Neuronal stem cell (in vitro differentiated cells): ENCODE data around the gene ARHGAP44.

Source experiments
- DNase-seq: peaks from one replicate; pipeline ENCODE4 v3.0.0-alpha.2; 2013; ENCODE audit warnings: low spot score
- H2AFZ ChIP-seq: one replicate; pipeline ENCODE4 v1.6.1; 2013; ENCODE audit warnings: mild to moderate bottlenecking, low read length, inconsistent platforms
- H2AK5ac ChIP-seq: 2 replicates; pipeline ENCODE4 v1.6.1; 2013; ENCODE audit warnings: low read depth, mild to moderate bottlenecking, inconsistent platforms, low read length, moderate library complexity, mixed read lengths
- H2BK120ac ChIP-seq: 2 replicates; pipeline ENCODE4 v1.6.1; 2013; ENCODE audit warnings: low read depth, mild to moderate bottlenecking, inconsistent platforms, low read length, moderate library complexity, mixed read lengths
- H2BK12ac ChIP-seq: one replicate; pipeline ENCODE4 v1.6.1; 2013; ENCODE audit warnings: low read length, inconsistent platforms
- H2BK15ac ChIP-seq: 2 replicates; pipeline ENCODE4 v1.6.1; 2013; ENCODE audit warnings: mild to moderate bottlenecking, low read length, inconsistent platforms, mixed read lengths
- H2BK5ac ChIP-seq: one replicate; pipeline ENCODE4 v1.6.1; 2013; ENCODE audit warnings: inconsistent platforms, mild to moderate bottlenecking, low read length, moderate library complexity
- H3K14ac ChIP-seq: one replicate; pipeline ENCODE4 v1.6.1; 2013; ENCODE audit warnings: low read length, inconsistent platforms
- H3K18ac ChIP-seq: 2 replicates; pipeline ENCODE4 v1.6.1; 2013; ENCODE audit warnings: low read length, inconsistent platforms
- H3K23ac ChIP-seq: 2 replicates; pipeline ENCODE4 v1.6.1; 2013; ENCODE audit warnings: low read depth, mild to moderate bottlenecking, mixed read lengths, low read length, inconsistent platforms; ENCODE audit not compliant: poor library complexity
- H3K27ac ChIP-seq: replicated peaks from 3 replicates; pipeline ENCODE4 v1.5.1; 2013; ENCODE audit warnings: low read length, inconsistent platforms
- H3K27me3 ChIP-seq, 3 experiments: 2 replicates each; pipeline ENCODE4 v1.6.1; 2013; ENCODE audit warnings: low read length in 3 of 3, mild to moderate bottlenecking in 2 of 3, inconsistent platforms in 1 of 3, low read depth in 1 of 3, mixed read lengths in 1 of 3, moderate library complexity in 1 of 3; ENCODE audit not compliant: control insufficient read depth in 3 of 3, insufficient read depth in 3 of 3
- H3K36me3 ChIP-seq, 2 donors: replicated peaks in 1 of 2; 2 replicates each; pipeline ENCODE4 v1.6.1; 2013; ENCODE audit warnings: low read length in 2 of 2; ENCODE audit not compliant: control insufficient read depth in 2 of 2, insufficient read depth in 2 of 2
- H3K4ac ChIP-seq: 2 replicates; pipeline ENCODE4 v1.6.1; 2013; ENCODE audit warnings: inconsistent platforms, mild to moderate bottlenecking, low read length, moderate library complexity
- H3K4me1 ChIP-seq, 2 donors: 1 replicate in 1 of 2; 2 replicates in 1 of 2; pipeline ENCODE4 v1.6.1; 2013; ENCODE audit warnings: low read length in 2 of 2, low read depth in 1 of 2; ENCODE audit not compliant: control insufficient read depth in 2 of 2, insufficient read depth in 1 of 2
- H3K4me2 ChIP-seq: one replicate; pipeline ENCODE4 v1.6.1; 2013; ENCODE audit warnings: mild to moderate bottlenecking, low read length, inconsistent platforms; ENCODE audit not compliant: insufficient read depth, poor library complexity, severe bottlenecking
- H3K4me3 ChIP-seq, 2 donors: 2 replicates each; pipeline ENCODE4 v1.5.1; 2013; ENCODE audit warnings: low read length in 2 of 2, mild to moderate bottlenecking in 2 of 2, inconsistent platforms in 1 of 2, moderate library complexity in 1 of 2
- H3K79me1 ChIP-seq: one replicate; pipeline ENCODE4 v1.6.1; 2013; ENCODE audit warnings: low read depth, mild to moderate bottlenecking, inconsistent platforms, low read length, moderate library complexity
- H3K9ac ChIP-seq: one replicate; pipeline ENCODE4 v1.6.1; 2013; ENCODE audit warnings: mild to moderate bottlenecking, low read depth, low read length, inconsistent platforms; ENCODE audit not compliant: poor library complexity
- H3K9me3 ChIP-seq, 2 donors: replicated peaks in 1 of 2; 2 replicates each; pipeline versions ENCODE3 to v1.6.1; 2013; ENCODE audit warnings: low read length in 2 of 2, mild to moderate bottlenecking in 2 of 2, inconsistent platforms in 1 of 2, low read depth in 1 of 2, mixed read lengths in 1 of 2, moderate library complexity in 1 of 2; ENCODE audit not compliant: control insufficient read depth in 2 of 2, insufficient read depth in 1 of 2
- H4K8ac ChIP-seq: one replicate; pipeline ENCODE4 v1.6.1; 2013; ENCODE audit warnings: low read depth, mild to moderate bottlenecking, inconsistent platforms, low read length, moderate library complexity
- H4K91ac ChIP-seq: one replicate; pipeline ENCODE4 v1.6.1; 2013; ENCODE audit warnings: low read length, low read depth, mild to moderate bottlenecking, inconsistent platforms; ENCODE audit not compliant: poor library complexity
- WGBS, 2 donors: extraction: QIAGEN DNeasy Blood & Tissue Kit; methylation state at CpG; one replicate each; pipeline ENCODE4 v1.1.7; 2013; ENCODE audit warnings: missing lambda C conversion rate in 2 of 2, mixed read lengths in 1 of 2; ENCODE audit not compliant: insufficient read length in 2 of 2, insufficient replicate concordance in 1 of 2; ENCODE audit errors: extremely low coverage in 2 of 2; 5-methylcytosine and 5-hydroxymethylcytosine counted together

Gene ARHGAP44

DNA sequence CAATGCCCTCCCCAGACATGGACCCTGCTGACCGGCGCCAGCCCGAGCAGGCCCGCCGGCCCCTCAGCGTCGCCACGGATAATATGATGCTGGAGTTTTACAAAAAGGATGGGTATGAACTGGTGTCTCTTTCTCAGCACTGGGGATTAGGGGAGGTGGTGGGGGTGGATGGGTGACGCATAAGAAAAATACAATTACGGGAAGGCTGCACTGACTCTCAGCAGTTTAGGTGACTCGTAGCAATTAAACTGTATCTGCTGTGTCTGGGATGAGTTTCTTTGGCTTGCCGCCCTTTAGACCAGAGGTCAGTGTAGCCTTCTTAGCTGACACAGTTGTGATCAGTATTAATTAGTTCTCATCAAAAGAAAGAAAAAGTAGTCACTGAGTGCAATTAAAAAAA is 169.5 kb downstream of the ARHGAP44 start:
- no peak for DNase-seq
- Histone ChIP-seq H2BK5ac (no peak overlapping the region), H2AFZ (no peak overlapping the region), H3K27me3 (no peaks in the 10 kb centered on the region), H3K4me1 (no peaks in the 10 kb centered on the region), H2BK15ac (no peak overlapping the region), H3K79me1 (no peaks in the 10 kb centered on the region), H3K9ac (no peak overlapping the region), H3K4ac (no peak overlapping the region), H3K4me3 (no peak overlapping the region), H2BK120ac (no peak overlapping the region), H3K23ac (no peak overlapping the region), H3K14ac (no peak overlapping the region), H2BK12ac (no peak overlapping the region), H3K36me3 (peaks cover 0 to 14% of the 10 kb centered on the region in 2 donors), H4K91ac (no peak overlapping the region), H2AK5ac (no peak overlapping the region), H3K9me3 (peaks cover 0 to 5% of the 10 kb centered on the region in 2 donors), H4K8ac (no peak overlapping the region), H3K18ac (no peak overlapping the region), H3K4me2 (no peak overlapping the region), H3K27ac (no peak overlapping the region)
- WGBS, 2 donors: no CpG with 5 or more reads among the region's 12 CpGs

DNA sequence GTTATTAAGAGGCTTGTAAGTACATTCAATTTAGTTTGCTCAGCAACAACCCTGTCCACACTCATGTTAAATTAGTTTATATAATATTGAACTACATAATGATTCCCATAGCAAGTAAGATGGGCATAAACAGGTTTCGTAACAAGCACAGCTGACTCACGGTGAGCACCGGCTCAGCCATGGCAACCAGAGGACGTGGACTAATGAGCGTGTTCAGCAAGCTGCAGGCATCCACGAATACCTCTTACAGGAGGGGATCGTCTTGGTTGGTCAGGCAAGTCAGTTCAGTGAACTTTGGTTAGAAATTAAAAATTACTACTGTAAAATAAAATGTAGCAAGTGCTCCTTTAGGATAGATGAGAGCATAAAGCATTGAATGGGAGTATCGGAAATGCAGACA is 170.1 kb downstream of the ARHGAP44 start:
- H2BK5ac ChIP-seq: no peak overlapping the region
- H3K4me3 ChIP-seq: no peak overlapping the region
- no peak overlapping the region for H4K91ac ChIP-seq
- no peak overlapping the region for H3K4me2 ChIP-seq
- no peak overlapping the region for H3K23ac ChIP-seq
- no peak for DNase-seq
- no peaks in the 10 kb centered on the region for H3K4me1 ChIP-seq
- no peak overlapping the region for H3K14ac ChIP-seq
- no peak overlapping the region for H2AFZ ChIP-seq
- no peak overlapping the region for H2BK15ac ChIP-seq
- no peak overlapping the region for H2BK120ac ChIP-seq
- no CpG with 5 or more reads among the region's 8 CpGs for WGBS, 2 donors
- H2BK12ac ChIP-seq: no peak overlapping the region
- H3K9ac ChIP-seq: no peak overlapping the region
- no peak overlapping the region for H3K4ac ChIP-seq
- peaks cover 0 to 5% of the 10 kb centered on the region in 2 donors for H3K9me3 ChIP-seq
- H3K27ac ChIP-seq: no peak overlapping the region
- H3K18ac ChIP-seq: no peak overlapping the region
- H3K27me3 ChIP-seq: no peaks in the 10 kb centered on the region
- no peaks in the 10 kb centered on the region for H3K79me1 ChIP-seq
- H4K8ac ChIP-seq: no peak overlapping the region
- H3K36me3 ChIP-seq: peaks cover 0 to 14% of the 10 kb centered on the region in 2 donors
- H2AK5ac ChIP-seq: no peak overlapping the region

DNA sequence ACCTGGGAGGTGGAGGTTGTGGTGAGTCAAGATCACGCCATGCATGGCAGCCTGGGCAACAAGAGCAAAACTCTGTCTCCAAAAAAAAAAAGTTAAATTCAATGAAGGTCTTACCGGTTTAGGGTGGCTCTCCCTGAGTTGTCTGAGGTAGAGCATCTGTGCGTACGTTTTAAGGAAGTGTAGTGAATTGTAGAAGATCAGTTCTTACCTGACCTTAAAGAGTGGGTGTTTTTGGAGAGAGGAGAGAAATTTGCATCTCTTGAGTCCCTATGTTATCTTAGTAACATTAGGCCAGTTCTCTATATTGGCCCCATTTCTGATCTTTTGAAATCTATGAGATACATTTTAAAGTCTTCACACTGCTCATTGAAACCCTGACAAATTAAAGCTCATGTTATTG is 172.4 kb downstream of the ARHGAP44 start:
- Histone ChIP-seq H3K4me3 (no peak overlapping the region), H2BK5ac (no peak overlapping the region), H2BK15ac (no peak overlapping the region), H3K9me3 (peaks cover 0 to 3% of the 10 kb centered on the region in 2 donors), H2AK5ac (no peak overlapping the region), H3K27ac (no peak overlapping the region), H3K36me3 (peaks cover 0 to 8% of the 10 kb centered on the region in 2 donors), H3K14ac (no peak overlapping the region), H3K27me3 (no peaks in the 10 kb centered on the region), H3K9ac (no peak overlapping the region), H3K4me2 (no peak overlapping the region), H2BK120ac (no peak overlapping the region), H3K18ac (no peak overlapping the region), H3K23ac (no peak overlapping the region), H2AFZ (no peak overlapping the region), H3K4me1 (no peaks in the 10 kb centered on the region), H2BK12ac (no peak overlapping the region), H3K4ac (no peak overlapping the region), H3K79me1 (no peaks in the 10 kb centered on the region), H4K8ac (no peak overlapping the region), H4K91ac (no peak overlapping the region)
- DNase-seq: no peak
- no CpG with 5 or more reads among the region's 4 CpGs for WGBS, 2 donors

DNA sequence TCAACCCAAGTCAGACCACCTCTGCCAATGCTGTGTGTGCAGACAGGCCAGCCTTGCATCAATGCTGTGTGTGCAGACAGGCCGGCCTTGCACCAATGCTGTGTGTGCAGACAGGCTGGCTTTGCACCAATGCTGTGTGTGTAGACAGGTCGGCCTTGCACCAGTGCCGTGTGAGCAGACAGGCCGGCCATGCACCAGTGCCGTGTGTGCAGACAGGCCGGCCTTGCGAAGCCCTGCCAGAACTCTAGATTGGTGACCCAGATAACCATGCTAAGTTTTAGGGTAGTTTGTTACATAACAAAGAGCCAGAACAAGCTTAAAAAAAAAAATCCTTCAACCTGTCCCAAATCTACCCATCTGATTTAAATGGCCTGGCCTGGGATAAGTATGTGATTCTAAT is 174.2 kb downstream of the ARHGAP44 start:
- DNase-seq: no peak
- H2BK5ac ChIP-seq: no peak overlapping the region
- H3K4me2 ChIP-seq: no peak overlapping the region
- no peaks in the 10 kb centered on the region for H3K79me1 ChIP-seq
- H2AFZ ChIP-seq: no peak overlapping the region
- H3K14ac ChIP-seq: peak overlapping the region; percentile 73
- H3K4ac ChIP-seq: no peak overlapping the region
- peak overlapping the region; percentile 63 for H3K9ac ChIP-seq
- no peak overlapping the region for H2BK15ac ChIP-seq
- H3K23ac ChIP-seq: no peak overlapping the region
- H2BK120ac ChIP-seq: no peak overlapping the region
- H4K91ac ChIP-seq: no peak overlapping the region
- H3K4me3 ChIP-seq: no peak overlapping the region
- peaks cover 0 to 2% of the 10 kb centered on the region in 2 donors for H3K9me3 ChIP-seq
- WGBS, 2 donors: no CpG with 5 or more reads among the region's 7 CpGs
- H3K27ac ChIP-seq: no peak overlapping the region
- H3K18ac ChIP-seq: peak overlapping the region; percentile 78
- H2BK12ac ChIP-seq: no peak overlapping the region
- no peaks in the 10 kb centered on the region for H3K4me1 ChIP-seq
- no peak overlapping the region for H4K8ac ChIP-seq
- no peak overlapping the region for H2AK5ac ChIP-seq
- peaks cover 0 to 7% of the 10 kb centered on the region in 2 donors for H3K36me3 ChIP-seq
- no peaks in the 10 kb centered on the region for H3K27me3 ChIP-seq
